Mesenteric fat pad (tissue), 1 donor: ENCODE data around the gene AMMECR1. TPM values are rescaled to one million over a fixed set of nuclear protein-coding genes. Genes with fewer than 3 reads are reported as not detected.
"Not testable (repeated sequence)": the region's sequence is repeated elsewhere in the genome, so short reads cannot be mapped to it uniquely, and the experiment has no call there.

Experiments used
- DNase-seq: peaks from one replicate; pipeline ENCODE4 v3.0.0-alpha.2; 2020; ENCODE audit warnings: low spot score
- total RNA-seq: library from RNA; stranded (reverse); fragmentation: NEBNext Ultra II Directional; extraction: Animal tissue kit (Norgen Biotek cat#: 25700); gene quantifications from one replicate; pipeline ENCODE4 v1.2.1, GENCODE V29; 2021
- donor health status: DM: yes; HTN: yes; CAD: no.

The AMMECR1 gene
- total RNA-seq, 1 donor from 2014 or later, result 4.5 TPM

DNA sequence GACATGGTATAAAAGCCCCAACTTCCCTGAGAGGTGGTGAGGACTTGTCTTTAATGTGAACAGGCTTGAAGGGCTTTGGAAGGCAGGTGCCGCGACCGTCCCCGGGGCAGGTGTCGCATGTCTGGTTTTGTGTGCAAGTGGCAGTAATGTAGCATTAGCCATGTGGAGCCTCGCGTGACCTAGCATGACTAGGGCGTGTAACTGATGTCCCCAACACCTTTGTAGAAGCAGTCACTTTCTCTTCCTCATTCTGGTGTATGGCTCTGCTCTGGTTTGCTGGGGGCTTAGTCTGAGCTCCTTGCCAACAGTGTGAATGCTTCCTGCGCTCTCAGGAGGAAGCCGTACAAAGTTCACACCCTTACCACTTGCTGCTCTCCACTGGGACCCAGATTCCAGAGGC is 145.7 kb downstream of the AMMECR1 start:
- DNase-seq, result no peak

DNA sequence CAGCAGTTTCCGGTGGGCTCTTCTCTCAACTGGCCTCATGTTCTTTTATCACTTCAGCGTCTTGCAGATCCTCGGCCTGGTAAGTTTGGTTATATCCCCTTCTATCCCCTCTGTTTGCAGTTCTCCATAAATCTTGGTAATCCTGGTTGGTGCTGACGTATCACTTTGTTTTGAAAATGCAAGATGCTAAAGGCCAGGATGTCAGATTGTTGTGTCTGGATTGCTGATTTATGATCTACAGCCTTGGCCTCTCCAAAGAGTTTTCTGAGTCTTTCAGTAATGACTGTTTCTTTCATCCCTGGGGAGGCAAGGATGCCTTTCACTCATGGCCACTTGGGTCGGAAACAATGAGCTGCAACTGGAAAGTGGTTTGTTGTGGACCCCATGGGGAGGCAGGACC is 146.4 kb downstream of the AMMECR1 start:
- DNase-seq, result no peak

DNA sequence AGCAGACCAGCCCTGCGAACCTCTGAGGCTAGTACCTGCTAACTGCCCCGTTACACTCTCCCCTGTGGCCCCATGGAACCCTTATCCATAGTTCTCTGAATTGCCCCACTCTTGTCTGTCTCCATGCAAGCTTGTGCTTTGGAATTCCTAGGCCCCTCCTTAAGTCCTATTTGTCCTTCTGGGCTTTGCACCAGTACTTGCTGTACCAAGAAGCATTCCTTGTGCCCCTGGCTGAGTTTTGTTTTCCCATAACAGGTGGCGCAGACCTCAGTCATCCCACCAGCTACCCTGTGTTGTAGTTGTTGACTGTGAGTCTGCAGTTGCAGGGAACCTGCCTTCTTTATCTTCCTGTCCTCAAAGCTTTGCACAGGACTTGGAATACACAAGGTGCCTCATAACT is 147.9 kb downstream of the AMMECR1 start:
- DNase-seq, result no peak

DNA sequence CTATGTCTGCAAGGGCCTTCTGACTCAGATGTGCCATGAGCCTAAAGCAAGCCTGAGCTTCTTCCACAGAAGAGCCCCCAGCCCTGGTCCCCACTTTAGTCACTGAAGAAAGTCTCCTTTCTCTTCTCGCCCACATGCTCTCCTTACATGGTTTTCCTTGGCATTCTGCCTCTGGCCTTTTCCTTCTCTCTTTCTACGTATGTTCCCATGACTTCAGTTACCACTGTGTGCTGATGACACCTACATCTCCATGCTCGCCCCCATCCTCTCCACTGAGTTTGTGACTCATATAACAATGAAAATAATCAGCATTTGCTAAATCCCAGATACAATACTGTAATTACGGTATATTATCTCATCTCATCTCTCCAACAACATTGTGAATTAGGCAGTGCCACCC is 149.3 kb downstream of the AMMECR1 start:
- no peak for DNase-seq

DNA sequence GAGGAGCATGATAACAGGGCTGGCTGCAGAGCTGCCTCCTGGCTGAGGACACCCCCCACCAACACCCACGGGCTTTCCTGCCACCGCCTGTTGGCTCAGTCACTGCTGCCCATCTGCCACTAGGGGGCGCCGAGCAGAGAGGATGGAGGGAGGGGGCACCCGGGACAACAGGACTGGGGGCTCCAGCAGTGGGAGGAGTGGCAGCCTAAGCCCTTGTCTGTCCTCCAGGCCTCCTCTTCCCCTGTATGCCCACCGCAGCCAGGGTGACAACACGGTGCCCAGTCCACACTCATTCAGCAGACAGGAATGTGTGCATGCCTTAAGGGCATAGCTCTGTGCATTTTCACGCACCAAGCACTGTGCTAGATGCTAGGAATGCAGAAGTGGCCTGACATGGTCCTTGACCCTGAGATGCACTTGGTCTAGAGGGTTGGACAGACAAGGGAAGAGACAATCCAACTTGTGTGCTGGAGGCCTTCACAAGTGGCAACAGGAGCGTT is 149.9 kb downstream of the AMMECR1 start:
- no peak for DNase-seq

DNA sequence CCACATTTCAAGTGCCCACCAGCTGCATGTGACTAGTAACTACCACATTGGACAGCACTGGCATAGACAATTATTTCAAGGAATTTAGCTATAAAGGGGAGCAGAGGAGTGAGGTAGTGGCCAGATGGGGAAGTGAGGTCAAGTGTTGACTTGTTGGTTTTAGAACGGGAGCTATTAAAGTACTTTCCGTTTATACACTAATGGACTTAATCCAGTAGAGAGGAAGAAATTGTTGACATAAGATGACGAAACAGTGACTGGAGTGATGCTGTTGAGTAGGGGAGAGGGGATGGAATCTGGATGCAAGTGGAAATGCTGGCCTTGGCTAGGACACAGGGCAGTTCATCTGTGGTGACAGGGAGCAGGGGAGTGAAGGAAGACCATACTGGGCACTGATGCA is 154.4 kb downstream of the AMMECR1 start:
- no peak for DNase-seq

DNA sequence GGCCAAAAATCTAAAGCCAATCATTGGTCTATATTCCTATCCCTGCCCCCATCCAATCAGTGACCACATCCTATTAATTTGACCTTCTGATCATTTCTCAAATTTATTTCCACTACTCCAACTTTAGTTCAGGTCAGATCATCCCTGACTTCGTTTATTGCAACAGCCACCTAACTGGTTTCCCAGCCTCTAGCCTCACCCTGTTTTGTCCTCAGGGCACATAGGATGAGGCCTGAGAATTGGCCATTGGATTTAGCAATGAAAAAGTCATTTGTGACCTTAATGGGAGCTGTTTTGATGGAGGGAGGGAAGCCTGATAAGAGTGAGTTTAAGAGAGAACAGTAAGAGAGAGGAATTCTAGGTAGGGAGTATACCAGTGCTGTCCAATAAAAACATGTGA is 155.0 kb downstream of the AMMECR1 start:
- DNase-seq, result no peak

DNA sequence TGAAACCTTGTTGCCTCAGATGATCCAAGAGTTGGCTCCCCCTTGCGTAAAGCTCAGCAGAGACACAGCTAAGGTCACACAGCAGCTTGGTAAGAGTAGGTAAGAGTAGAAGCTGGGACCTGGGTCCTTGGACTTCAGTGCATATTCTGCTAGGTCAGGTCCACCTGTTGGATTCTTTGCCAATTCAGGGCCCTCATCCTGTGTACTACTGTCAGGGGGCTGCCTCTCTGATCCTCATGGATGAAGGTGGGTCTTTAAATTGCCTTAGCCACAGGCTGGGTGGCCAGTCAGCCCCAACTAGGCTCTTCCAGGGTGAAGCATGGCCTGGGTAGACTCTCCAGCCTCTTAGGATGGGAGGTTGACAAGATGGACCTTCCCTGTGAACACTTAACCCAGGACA is 155.8 kb downstream of the AMMECR1 start:
- DNase-seq, result no peak

DNA sequence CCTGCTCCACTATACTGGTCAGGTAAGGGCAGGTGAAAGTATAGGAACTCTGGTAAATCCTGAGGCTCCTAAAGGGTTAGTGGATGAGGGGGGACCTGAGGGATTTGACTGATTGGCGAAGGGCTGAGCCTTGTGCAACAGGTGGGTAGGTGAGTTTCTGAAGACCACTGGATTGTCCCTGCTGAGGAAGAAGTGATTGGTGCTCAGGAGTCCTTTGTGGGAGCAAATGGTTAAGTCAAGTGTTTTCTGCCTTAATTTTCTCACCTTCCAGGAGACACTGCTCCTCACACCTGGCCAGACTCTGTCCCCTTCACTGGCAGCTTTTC is 156.6 kb downstream of the AMMECR1 start:
- no peak for DNase-seq

DNA sequence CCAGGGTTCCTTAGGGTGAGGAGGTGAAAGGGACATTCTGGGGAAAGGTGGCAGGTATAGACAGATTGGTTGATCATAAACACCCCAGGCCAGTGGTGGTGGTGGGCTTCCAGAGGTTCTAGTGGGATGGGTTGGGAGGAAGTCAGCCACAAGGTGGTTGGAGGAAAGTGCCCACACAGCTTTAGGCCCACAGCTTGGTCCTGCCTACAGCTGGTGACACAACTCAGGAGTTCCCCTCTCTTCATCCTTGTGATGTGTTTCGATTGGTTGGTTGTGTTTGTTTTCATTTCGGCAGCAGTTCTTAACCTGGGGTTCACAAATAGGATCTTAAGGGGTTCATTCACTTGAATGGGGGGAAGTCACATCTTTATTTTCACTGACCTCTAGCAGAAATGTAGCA is 158.0 kb downstream of the AMMECR1 start:
- DNase-seq, result no peak

DNA sequence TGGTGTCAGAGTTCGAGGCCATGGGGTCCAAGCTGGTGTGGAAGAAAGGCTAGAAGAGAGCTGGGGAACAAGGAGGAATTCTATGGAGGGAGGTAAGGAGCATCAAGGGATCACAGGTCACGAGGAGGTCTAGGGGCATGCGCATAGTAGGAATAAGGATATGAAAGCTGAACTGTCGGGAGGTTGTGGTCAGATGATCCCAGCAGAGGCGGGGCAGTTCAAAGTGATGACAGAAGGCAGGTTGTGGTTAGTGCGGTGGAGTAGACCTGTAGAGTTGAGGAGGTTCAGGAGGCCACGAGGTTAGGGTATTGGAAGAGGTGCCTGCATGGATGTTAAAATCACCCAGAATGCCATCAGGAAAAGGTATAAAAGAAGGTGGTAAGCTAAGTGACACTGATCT is 158.7 kb downstream of the AMMECR1 start:
- no peak for DNase-seq

DNA sequence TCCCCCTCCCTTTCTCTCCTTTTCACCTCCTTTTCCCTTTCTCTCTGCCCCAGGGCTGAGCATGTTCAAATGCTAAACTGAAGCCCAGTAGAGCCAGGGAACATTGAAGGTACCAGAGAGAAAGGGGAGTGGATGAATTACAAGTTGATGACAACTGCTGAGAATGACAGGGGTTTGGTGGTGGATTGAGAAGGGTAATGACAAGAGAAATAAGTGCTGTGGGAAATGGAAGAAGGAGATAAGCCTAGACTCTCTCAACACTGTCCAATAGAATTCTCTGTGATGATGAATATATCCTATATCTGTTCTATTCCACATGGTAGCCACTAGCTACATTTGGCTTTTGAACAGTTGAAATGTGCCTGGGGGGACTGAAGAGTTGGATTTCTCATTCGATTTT is 160.4 kb downstream of the AMMECR1 start:
- no peak for DNase-seq

DNA sequence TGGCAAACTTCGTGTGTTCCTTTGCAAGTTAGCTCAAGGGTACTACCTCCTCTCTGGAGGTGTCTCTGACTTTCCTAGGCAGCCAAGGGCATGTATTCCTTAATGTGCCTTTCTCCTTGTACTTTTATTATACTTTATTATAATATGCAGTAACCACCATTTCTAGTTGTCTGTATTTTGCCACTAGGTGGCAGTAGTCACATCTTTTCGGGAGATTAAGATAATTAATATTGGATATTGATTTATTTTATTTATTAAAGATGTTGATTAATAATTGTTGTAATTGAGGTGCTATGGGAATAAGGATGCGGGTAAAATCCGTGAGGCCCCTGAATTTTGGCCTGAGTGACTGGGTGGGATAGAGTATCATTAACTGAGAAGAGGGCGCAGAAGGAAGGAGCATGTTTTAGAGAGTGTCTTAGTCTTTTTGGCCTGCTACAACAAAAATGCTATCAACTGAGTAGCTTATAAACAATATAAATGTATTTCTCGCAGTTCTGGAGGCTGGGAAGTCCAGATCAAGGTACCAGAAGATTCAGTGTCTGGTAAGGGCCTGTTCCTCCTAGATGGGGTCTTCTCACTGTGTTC is 161.6 kb downstream of the AMMECR1 start:
- no peak for DNase-seq

DNA sequence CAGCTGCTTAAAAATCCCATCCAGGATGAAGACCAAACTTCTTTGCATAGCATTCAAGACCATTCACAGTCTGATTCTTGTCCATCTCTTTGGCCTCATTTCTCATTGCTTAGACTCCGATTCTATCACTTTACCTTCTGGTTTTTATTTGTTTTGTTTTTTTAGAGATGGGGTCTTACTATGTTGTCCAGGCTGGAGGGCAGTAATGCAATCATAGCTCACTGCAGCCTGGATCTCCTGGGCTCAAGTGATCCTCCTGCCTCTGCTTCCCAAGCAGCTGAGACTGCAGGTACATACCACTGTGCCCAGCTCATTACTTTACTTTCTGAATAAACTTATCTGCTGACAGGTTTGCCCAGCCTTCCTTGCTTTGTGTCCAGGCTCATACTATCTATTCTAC is 162.1 kb downstream of the AMMECR1 start:
- DNase-seq, result no peak

DNA sequence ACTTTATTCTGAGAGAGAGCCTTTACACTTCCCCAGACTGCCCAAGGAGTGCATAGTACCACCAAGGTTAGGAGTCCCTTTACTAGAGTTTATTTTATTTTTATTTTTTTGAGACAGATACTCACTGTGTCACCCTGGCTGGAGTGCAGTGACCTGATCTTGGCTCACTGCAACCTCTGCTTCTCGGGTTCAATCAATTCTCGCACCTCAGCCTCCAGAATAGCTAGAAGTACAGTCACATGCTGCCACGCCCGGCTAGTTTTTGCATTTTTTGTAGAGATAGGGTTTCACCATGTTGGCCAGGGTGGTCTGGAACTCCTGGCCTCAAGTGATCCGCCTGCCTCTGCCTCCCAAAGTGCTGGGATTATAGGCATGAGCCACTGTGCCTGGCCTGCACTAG is 163.6 kb downstream of the AMMECR1 start:
- not testable (repeated sequence) for DNase-seq

DNA sequence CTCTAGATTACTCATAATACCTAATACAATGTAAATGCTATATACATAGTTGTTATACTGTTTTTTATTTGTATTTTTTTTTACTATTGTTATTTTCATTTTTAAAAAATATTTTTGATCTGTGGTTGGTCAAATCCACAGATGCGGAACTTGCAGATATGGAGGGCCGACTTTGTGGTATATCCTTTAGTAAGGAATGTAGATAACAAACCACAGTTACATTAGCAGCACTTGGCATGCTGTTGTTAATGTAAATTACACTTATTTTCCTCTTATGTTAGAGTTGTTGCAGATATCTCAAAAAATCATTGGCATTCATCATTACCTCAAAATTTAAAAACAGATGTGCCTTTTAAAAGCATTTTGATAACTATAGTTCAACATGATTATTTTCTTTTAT is 164.0 kb downstream of the AMMECR1 start:
- DNase-seq, result no peak

DNA sequence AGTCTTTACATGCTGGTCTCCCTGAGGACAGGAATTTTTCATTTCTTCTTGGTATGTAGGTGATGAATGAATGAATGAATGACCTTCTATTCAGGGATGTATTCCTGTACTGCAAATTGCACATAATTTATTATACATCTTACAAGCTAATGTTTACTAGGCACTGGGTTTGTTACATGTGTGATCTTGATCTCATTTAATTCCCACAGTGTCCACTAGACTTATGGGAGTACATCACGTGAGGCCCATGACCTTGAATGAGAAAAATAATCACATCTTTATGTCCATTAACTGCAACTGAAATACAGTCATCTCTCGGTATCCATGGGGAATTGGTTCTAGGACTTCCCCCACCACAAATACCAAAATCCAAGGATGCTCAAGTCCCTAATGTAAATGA is 164.6 kb downstream of the AMMECR1 start:
- no peak for DNase-seq

DNA sequence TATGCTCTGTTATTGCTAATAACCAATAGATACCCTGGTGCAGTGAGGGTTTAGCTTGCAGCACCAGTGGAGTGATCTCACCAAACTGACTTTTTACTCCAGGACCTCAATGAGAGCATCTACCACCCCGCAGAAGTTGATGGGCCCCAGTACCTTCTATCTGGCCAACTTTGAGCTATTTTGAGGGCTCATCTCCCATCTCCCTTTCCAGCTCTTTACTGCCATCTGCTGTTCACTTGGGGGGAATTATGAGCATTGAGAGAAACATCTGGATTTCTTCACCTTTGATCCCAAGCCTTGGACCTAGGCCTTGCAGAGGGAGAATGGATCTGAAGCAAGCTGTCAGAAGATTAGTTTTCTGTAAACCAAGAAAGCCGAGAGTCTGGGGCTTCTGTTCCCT is 171.4 kb downstream of the AMMECR1 start:
- no peak for DNase-seq

DNA sequence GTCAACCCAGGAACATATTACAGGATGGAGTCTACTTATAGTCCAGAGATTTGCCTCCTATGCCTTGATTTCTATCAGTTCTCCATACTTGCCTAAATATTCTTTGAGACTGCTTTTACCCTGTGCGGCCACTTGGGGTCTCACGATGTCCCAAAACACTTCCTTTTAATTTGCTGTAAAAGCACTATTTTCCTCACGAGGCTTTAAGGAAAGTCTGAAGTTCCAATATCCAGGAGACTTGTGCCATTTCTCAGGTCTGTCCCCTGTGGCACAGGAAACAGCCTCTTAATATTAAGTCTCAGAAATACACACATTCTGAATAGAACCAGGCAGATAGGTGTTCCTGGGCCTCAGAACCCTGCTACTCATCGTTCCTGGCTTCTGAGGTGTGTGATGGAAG is 172.0 kb downstream of the AMMECR1 start:
- no peak for DNase-seq

DNA sequence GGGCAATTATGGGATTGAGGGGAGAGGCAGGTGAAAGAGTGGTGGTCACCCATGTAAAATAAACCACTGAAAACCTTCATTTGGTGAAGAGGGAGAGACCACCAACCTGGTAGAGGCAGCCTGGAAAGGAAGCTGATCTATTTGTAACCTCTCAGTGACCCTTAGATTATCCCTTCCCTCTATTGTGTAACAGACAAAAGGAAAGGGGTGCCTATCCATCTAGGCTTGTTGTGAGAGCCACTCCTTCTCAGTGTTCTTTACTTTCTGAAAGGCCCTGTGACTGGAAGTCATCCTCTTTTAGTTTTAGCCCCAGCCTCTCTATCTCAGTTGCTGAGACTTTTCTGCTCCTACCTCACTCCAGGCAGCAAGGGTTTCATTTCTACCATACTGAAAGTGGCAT is 172.6 kb downstream of the AMMECR1 start:
- no peak for DNase-seq
